NCI-H187 treated with DMSO at 0.1 percent for 48 hours (cell line): ENCODE results near the gene PCDH9.
"Not testable (repeated sequence)": the region's sequence is repeated elsewhere in the genome, so short reads cannot be mapped to it uniquely, and the experiment has no call there.

Experiments
- DNase-seq: peaks from one replicate; lab custom pipeline; 2025; lab: John Stamatoyannopoulos, UW

Gene PCDH9

GRCh38 chr13:67128136-67128535, 102.0 kb downstream of the PCDH9 start:
- no peak for DNase-seq

- no peak for DNase-seq
Measured at GRCh38 chr13:67125681-67126080, 104.5 kb downstream of the PCDH9 start.

DNA sequence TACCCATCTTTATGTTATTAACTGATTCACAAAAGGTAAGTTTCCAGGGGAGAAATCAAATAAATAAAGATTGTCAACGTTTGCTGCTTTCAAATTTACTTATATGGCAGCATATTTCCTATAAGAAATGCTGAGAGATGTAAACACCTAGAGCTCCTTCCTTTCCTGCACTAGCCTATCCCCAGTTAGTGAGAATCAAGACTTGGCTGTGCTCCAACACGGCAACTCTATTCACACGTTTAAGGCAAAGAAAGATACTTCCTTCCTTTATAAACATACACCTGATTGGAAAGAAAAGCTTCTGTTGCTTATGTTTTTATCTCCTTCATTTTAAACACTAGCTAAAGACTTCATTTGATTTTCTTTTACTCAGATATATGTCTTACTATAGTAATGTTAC, 107.0 kb downstream of the PCDH9 start:
- no peak for DNase-seq

DNA sequence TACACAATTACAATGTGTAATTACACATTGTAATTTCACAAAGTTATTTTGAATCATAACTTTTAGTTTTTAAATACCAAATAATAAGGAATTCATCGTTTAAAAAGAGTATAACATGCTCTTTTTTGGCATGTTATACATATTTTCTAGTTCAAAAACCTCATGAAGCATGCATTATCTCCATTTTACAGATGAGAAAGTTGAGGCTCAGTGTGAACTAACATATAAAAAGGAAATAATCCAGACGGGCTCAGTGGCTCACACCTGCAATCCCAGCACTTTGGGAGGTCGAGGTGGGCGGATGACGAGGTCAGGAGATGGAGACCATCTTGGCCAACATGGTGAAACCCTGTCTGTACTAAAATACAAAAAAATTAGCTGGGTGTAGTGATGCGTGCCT, 107.9 kb downstream of the PCDH9 start:
- no peak for DNase-seq

GRCh38 chr13:67120872-67121531, 109.1 kb downstream of the PCDH9 start:
- DNase-seq, result no peak

DNA sequence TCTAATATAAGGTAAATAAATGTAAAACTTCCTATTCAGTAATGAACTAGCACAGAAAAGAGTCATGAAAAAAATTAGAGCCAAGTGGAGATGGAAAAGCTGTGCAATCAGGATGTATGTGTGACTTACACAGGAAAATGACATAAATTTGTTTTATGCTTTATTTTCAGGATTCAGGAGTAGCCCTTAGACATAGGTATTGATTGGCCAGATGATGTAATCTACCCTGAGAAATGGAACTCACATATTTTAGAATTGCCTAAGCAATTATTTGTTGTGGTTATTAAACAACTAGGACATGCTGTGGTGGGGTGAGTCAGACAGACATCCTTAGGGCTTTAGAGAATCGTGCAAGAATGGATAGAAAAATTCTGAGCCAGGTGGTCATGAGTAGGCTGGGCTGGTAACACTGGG, 110.6 kb downstream of the PCDH9 start:
- DNase-seq, result no peak

- DNase-seq, result no peak
Measured at GRCh38 chr13:67118277-67118676, 111.9 kb downstream of the PCDH9 start.

GRCh38 chr13:67117010-67117550, 113.1 kb downstream of the PCDH9 start:
- no peak for DNase-seq

DNA sequence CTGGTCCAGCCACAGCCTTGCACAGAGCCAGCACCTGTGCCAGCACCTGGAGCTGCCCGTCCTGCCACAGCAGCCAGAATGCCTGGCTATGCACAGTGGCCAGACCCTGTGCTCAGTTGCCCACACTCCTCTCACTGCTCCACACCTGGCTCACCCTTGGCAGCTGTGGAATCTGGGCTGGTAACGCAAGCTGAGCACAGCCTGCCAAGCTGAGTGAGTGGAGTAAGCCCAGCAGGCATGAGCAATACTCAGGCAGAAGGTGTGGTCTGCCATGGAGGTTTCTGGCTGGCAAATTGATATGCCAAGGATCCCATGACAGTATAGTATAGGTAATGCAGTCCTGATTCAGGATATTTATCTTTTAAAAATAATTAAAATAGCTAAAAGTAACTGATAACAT, 122.2 kb downstream of the PCDH9 start:
- no peak for DNase-seq

DNA sequence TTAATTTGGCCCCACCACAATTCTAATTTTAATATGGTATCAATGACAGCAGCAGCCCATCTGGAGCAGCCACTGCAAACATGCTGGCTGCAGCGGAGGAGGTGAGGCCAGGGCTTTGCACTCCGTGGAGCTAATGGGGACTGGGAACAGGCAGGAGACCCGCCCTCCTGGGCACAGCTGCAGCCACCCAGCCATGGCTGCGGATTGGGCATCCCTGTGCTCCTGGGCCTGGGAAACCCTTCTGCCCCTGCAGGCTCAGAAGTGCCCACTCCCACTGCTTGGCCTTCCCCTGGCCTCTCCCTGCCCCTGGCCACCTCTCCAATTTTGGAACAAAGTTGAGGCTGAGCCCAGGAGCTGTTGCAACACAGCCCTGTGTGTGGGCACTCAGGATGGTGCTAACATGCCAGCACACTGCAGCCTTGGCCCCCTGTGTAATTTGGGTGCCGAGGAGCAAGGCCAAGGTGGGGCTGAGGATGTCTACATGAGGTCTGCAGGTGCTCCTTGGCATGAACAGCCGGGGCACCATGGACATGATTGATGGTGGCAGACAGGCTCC, 123.6 kb downstream of the PCDH9 start:
- no peak for DNase-seq

- no peak for DNase-seq
Measured at GRCh38 chr13:67101730-67102467, 128.2 kb downstream of the PCDH9 start.

- DNase-seq, result no peak
Measured at GRCh38 chr13:67100730-67101129, 129.4 kb downstream of the PCDH9 start.

DNA sequence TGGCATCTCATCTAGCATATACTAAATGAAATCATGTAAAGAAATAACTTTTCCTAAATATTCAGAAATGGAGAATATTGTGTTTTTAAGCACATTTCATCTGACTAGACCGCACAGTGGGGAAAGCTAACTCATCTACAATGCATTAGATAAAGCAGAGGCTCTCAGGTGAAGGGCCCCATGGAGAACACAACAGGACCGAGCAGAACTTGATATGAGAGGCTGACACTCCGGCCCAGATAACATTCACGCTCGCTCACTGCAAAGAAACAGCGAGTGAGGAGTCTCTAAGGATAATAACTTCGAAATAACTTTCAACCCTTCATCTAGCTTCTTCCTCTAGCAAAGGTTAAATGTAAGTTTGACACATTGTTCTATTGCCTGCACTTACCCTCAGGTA, 130.6 kb downstream of the PCDH9 start:
- DNase-seq, result no peak

DNA sequence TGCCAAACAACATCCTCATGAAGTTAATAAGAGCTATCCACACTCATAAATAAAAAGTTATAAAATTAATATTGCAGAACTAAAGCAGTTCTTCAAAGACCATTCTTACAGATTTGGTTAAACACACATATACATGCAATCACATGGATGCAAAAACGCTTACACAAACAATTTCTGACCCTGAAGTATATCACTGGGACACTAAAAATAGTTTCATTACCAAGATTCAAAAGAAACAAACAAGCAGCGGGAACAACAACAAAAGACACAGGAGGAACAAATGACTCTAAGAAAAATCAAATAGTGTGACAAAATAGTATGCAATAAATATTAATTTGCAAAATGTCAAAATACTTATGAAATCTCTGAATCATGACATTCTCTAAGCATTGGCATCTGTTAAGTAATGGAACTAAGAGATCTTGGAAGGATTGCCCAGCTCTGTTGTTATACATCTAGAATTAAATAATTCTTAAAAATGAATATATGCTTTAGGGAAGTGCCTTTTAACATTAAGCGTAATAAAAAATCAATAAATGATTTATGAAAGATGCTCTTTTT, 132.2 kb downstream of the PCDH9 start:
- no peak for DNase-seq

- DNase-seq, result not testable (repeated sequence)
Measured at GRCh38 chr13:67096893-67097292, 133.2 kb downstream of the PCDH9 start.

DNA sequence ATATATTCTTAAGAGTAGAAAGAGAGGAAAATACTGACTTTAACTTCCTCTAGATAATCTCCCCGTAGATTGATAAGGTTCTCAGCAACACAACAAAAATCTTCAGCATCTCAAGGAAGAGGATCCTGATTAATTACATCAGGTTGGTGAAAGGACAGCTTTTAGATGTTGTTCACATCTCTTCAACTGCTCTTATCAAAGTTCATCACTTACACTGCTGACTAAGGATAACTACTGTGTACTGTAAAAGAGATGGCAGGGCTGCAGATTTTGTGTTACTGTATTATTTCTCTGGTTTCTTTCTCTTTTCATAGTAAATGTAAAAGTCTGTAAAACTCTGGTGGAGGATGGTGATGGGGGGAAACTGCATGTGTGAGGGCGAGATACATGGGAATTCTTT, 133.7 kb downstream of the PCDH9 start:
- no peak for DNase-seq

GRCh38 chr13:67095621-67096020, 134.5 kb downstream of the PCDH9 start:
- no peak for DNase-seq

DNA sequence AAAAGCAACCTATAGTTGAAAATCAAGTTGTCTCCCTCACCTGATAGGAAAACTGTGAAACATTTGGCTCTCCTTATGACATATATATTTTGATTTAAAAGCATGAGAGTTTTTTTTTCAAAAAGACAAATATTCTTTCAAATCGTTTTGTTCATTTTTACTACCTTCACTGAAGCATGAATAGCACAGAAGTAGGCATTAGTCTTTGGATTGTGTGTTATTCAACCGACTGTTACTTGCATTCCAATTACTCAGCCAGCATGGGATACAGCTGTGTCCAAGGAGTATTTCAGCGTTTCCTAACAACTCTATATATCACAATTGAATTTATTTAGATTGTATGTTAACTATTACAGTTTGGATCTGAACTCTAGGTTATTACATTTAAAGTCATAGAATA, 135.2 kb downstream of the PCDH9 start:
- no peak for DNase-seq

DNA sequence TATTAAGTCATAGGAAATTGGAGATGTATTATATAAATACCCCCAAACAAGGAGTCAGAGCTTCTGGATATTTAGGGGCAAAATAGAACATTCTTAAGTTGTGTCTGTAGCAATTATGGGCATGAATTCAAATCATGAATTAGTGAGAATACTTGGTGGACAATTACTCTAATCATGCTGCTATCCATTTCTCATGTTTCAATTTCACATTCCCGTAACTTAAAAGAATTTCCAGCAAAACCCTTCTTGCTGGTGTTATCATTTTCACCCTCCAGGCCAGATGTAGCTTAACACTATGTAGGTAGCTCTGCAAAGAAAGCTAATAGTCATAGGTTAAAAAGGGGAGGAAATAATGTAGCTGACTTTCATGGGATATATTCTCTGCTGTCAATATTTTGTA, 136.1 kb downstream of the PCDH9 start:
- DNase-seq, result no peak

DNA sequence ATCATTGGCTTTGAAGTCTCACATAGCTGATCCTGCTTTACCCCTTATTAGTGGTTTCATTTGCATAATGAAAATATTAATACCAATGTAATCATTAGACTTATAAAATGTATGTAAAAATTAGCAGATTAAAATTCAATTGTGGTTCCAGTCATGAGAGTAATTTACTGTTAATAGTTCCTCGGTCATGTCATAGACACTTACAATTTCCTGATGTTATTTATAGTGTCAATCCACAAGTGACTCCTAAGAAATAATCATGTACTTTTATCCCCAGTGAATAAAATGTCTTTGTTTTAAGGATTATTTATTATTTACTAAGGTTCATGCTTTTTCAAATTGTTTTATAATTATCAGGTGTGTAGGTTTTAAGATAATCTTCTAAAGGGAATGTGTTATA, 138.5 kb downstream of the PCDH9 start:
- no peak for DNase-seq

- no peak for DNase-seq
Measured at GRCh38 chr13:67090856-67091255, 139.3 kb downstream of the PCDH9 start.

GRCh38 chr13:67087527-67087926, 142.6 kb downstream of the PCDH9 start:
- DNase-seq, result no peak

DNA sequence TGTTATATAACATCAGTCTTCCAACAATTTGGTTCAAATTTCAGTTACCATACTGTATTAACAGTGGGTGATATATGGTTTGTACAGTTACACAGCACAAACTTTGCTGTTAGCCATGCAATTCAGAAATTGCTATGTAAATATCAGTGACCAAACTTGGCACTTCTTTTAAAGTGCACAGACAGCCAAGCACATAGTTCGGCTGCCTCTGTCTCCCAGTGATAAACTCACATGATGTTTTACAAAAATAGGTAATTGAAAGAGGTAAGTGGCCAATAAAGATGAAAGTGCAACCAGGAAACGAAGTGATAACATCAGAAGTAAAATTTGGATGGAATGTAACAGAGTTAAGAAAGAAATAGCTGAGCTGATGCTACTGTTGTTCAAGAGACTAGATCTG, 143.9 kb downstream of the PCDH9 start:
- DNase-seq, result no peak
